Transverse colon (tissue), 4 donors: ENCODE data around the gene HIVEP1.

Experiments used
- CTCF ChIP-seq, 5 experiments: fragments of 200-600 bp in 3 of 5; fragments of 450-650 bp in 2 of 5; sonication (generic) in 3 of 5; IDR thresholded peaks; 1 replicate in 2 of 5; 2 replicates in 3 of 5; pipeline ENCODE4 v1.5.1; 2016 to 2017; ENCODE audit warnings: antibody characterized with exemption in 5 of 5, inconsistent platforms in 3 of 5, mild to moderate bottlenecking in 2 of 5, moderate library complexity in 1 of 5
- EP300 ChIP-seq: sonication (generic); formaldehyde crosslinking; IDR thresholded peaks from one replicate; pipeline ENCODE4 v1.6.1; 2017; ENCODE audit warnings: antibody characterized with exemption, low read depth
- POLR2A ChIP-seq: fragments of 450-650 bp; IDR thresholded peaks from one replicate; pipeline ENCODE4 v1.6.1; 2016; ENCODE audit warnings: antibody characterized with exemption, mild to moderate bottlenecking, moderate library complexity
- POLR2AphosphoS5 ChIP-seq, 3 donors: sonication (generic); formaldehyde crosslinking; IDR thresholded peaks; one replicate each; pipeline ENCODE4 v1.6.1; 2016; ENCODE audit warnings: antibody characterized with exemption in 3 of 3

GRCh38 chr6:12069891-12070529 lies 57.9 kb downstream of the HIVEP1 start:
- TF ChIP-seq CTCF (IDR thresholded peaks at IDR 0.05) (no peak), POLR2AphosphoS5 (IDR thresholded peaks at IDR 0.05) (no peak), POLR2A (no peak), EP300 (no peak)
